HUES6 (cell line): ENCODE results near the gene CRYAA.
"Not testable (repeated sequence)": the region's sequence is repeated elsewhere in the genome, so short reads cannot be mapped to it uniquely, and the experiment has no call there.

ENCODE experiments used
- H3K27ac ChIP-seq: 2 replicates; pipeline ENCODE4 v1.7.0; 2013; ENCODE audit warnings: low read depth, mild to moderate bottlenecking, low read length, inconsistent platforms
- H3K27me3 ChIP-seq: 2 replicates; pipeline ENCODE4 v1.6.1; 2013; ENCODE audit warnings: low read length; ENCODE audit not compliant: control insufficient read depth, insufficient read depth
- H3K36me3 ChIP-seq: 2 replicates; pipeline ENCODE4 v1.6.1; 2013; ENCODE audit warnings: low read length; ENCODE audit not compliant: control insufficient read depth, insufficient read depth
- H3K4me1 ChIP-seq: 2 replicates; pipeline ENCODE4 v1.6.1; 2013; ENCODE audit warnings: low read length; ENCODE audit not compliant: control insufficient read depth, insufficient read depth
- H3K4me3 ChIP-seq: 2 replicates; pipeline ENCODE4 v1.5.1; 2013; ENCODE audit warnings: low read depth, low read length
- H3K9ac ChIP-seq: one replicate; pipeline ENCODE4 v1.6.1; 2013; ENCODE audit warnings: mild to moderate bottlenecking, low read length
- H3K9me3 ChIP-seq: 2 replicates; pipeline ENCODE4 v1.6.1; 2013; ENCODE audit warnings: low read depth, low read length; ENCODE audit not compliant: control insufficient read depth, insufficient read depth

The CRYAA gene

GRCh38 chr21:43178175-43178826 lies 9.5 kb downstream of the CRYAA start:
- H3K27me3 ChIP-seq, H3K27ac ChIP-seq, H3K4me3 ChIP-seq, H3K9me3 ChIP-seq, H3K36me3 ChIP-seq, H3K4me1 ChIP-seq, H3K9ac ChIP-seq: not testable (repeated sequence)

DNA sequence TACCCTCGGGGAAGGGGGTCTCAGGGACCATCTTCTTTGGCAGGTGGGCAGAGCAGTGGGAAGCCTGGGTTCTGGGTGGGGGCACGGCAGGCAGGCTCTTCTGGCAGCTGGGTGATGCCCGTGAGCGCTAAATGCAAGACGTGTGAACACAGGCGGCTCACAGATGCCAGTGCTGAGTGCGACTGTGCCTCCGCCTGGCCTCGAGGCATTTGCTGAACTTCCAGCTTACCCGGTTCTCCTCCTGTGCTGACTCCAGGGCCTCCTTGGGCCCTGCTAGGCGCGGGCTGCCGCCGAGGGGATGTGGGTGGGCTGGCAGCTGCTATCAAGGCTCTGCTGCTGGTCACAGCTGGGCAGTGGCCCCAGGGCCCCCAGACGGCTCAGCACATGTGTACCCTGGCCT lies 12.2 kb downstream of the CRYAA start:
- not testable (repeated sequence) for H3K27me3 ChIP-seq, H3K4me3 ChIP-seq, H3K9me3 ChIP-seq, H3K27ac ChIP-seq, H3K9ac ChIP-seq, H3K36me3 ChIP-seq, H3K4me1 ChIP-seq

GRCh38 chr21:43187268-43187667 lies 18.5 kb downstream of the CRYAA start:
- H3K27me3 ChIP-seq, H3K36me3 ChIP-seq, H3K9me3 ChIP-seq, H3K4me1 ChIP-seq, H3K9ac ChIP-seq, H3K4me3 ChIP-seq, H3K27ac ChIP-seq: not testable (repeated sequence)

GRCh38 chr21:43187715-43188114 lies 18.9 kb downstream of the CRYAA start:
- H3K27me3 ChIP-seq, result no peaks in the 10 kb centered on the region
- no peak overlapping the region for H3K4me3 ChIP-seq
- H3K36me3 ChIP-seq, result no peaks in the 10 kb centered on the region
- H3K27ac ChIP-seq, result no peak overlapping the region
- no peaks in the 10 kb centered on the region for H3K9me3 ChIP-seq
- H3K9ac ChIP-seq, result no peak overlapping the region
- H3K4me1 ChIP-seq, result no peaks in the 10 kb centered on the region

DNA sequence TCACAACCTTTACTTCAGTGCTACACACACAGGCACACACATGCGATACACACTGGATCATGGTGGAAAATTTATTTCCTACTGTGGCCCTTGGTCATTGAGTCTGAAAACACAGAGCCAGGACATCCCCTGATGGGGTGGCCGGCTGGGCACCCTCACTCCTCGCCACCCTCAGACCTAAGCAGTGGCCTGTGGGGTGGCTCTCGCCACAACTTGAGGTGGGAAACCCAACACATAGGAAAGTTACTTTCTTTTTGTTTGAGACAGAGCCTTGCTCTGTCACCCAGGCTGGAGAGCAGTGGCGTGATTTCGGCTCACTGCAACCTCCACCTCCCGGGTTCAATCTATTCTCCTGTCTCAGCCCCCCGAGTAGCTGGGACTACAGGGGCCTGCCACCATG lies 19.4 kb downstream of the CRYAA start:
- no peaks in the 10 kb centered on the region for H3K9me3 ChIP-seq
- H3K9ac ChIP-seq, result no peak overlapping the region

DNA sequence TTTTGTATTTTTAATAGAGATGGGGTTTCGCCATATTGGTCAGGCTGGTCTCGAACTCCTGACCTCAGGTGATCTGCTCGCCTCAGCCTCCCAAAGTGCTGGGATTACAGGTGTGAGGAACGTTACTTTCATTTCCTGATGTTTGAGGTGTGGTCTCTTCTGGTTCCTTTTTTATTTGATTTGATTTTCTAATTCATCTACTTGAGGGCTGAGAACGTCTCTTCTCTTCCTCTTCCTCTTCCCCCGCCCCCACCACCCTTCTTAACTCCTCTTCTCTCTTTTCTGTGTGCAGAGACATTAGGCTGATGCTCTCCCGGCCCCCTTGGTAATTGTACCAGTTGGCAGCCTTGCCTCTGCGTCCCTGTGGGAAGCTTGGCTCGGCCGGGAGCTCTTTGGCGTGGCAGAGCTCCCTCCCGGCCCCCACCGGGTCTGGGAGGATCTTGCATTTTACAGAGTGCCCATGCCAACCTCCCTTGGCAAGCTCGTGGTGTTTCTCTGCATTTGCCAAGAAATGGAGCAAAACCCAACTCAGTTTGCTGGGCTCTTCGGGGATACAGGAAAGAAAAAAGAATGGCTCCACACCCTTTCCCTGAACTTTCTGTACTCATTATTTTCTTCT lies 19.9 kb downstream of the CRYAA start:
- Histone ChIP-seq H3K9ac (no peak overlapping the region), H3K36me3 (no peaks in the 10 kb centered on the region), H3K27ac (no peak overlapping the region), H3K9me3 (no peaks in the 10 kb centered on the region), H3K27me3 (no peaks in the 10 kb centered on the region), H3K4me1 (no peaks in the 10 kb centered on the region), H3K4me3 (no peak overlapping the region)

More for the DNA sequence above, 19.4 kb downstream of the CRYAA start:
- no peak overlapping the region for H3K4me3 ChIP-seq
- no peaks in the 10 kb centered on the region for H3K27me3 ChIP-seq
- H3K36me3 ChIP-seq, result no peaks in the 10 kb centered on the region
- no peak overlapping the region for H3K27ac ChIP-seq
- H3K4me1 ChIP-seq, result no peaks in the 10 kb centered on the region

DNA sequence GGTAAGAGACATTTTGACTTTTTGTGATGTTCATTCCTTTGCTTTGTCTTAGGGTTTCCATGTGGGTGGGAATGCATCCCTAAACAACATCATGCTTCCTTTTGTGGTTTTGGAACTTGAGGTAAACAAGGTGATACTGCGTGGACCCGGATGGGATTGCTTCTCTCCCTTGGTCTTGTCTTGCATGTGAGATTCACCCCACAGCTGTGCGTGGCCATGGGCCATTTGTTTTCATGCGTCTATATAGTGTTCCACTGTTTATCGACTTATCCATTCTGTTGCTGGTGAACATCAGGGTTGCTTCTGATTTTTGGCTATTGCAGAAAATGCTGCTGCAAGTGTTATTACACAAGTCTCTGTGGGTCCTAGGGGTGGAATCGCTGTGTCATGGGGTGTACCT lies 21.1 kb downstream of the CRYAA start:
- no peak overlapping the region for H3K4me3 ChIP-seq
- peaks cover 9% of the 10 kb centered on the region for H3K4me1 ChIP-seq
- H3K27ac ChIP-seq, result no peak overlapping the region
- H3K9ac ChIP-seq, result no peak overlapping the region
- H3K36me3 ChIP-seq, result no peaks in the 10 kb centered on the region
- H3K27me3 ChIP-seq, result no peaks in the 10 kb centered on the region
- no peaks in the 10 kb centered on the region for H3K9me3 ChIP-seq

DNA sequence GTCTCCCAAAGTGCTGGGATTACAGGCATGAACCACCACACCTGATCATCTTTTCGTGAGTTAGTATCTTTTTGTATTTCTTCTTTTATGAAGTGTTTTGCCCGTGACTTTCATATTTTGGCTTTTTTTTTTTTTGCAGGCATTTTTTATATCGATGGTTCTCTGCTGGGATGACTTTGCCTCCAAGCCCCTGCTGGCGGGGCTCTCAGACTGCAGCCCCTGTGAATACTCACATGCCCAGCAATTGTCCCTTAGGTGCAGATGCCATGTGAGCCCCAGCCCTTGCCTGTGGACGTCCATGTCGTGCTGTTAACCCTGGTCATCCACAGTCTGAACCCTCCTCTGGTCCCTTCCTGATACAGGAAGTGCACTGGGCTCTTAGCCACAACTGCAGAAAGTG lies 21.7 kb downstream of the CRYAA start:
- Histone ChIP-seq H3K4me3 (no peak overlapping the region), H3K27ac (no peak overlapping the region), H3K9me3 (no peaks in the 10 kb centered on the region), H3K36me3 (no peaks in the 10 kb centered on the region), H3K27me3 (no peaks in the 10 kb centered on the region), H3K4me1 (peaks cover 9% of the 10 kb centered on the region), H3K9ac (no peak overlapping the region)

DNA sequence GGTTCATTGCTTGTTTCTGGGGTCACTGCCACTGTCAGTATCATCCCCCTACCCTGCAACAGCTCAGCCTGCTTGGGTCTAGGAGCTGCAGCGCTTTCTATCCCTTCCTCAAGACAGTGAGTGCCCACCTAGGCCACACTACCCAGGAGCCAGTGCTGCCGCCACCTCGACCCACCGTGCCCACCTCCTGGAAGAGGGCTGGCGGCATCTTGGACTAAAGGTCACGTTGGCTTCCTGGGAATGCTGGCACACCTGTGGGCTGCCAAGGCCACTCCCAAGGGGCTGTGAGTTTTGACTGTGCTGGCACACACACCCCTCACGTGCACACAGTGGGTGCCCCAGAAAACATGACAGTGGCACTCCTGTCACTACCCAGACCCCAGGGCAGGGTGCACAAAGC lies 22.1 kb downstream of the CRYAA start:
- Histone ChIP-seq H3K4me3 (no peak overlapping the region), H3K36me3 (no peaks in the 10 kb centered on the region), H3K27ac (no peak overlapping the region), H3K9ac (no peak overlapping the region), H3K27me3 (no peaks in the 10 kb centered on the region), H3K9me3 (no peaks in the 10 kb centered on the region), H3K4me1 (peaks cover 9% of the 10 kb centered on the region)

- no peak overlapping the region for H3K27ac ChIP-seq
- no peak overlapping the region for H3K9ac ChIP-seq
- peaks cover 9% of the 10 kb centered on the region for H3K4me1 ChIP-seq
- H3K27me3 ChIP-seq, result no peaks in the 10 kb centered on the region
- H3K36me3 ChIP-seq, result no peaks in the 10 kb centered on the region
- no peak overlapping the region for H3K4me3 ChIP-seq
- H3K9me3 ChIP-seq, result no peaks in the 10 kb centered on the region
Measured at GRCh38 chr21:43191521-43191920, 22.7 kb downstream of the CRYAA start.

- no peaks in the 10 kb centered on the region for H3K27me3 ChIP-seq
- no peaks in the 10 kb centered on the region for H3K9me3 ChIP-seq
- H3K27ac ChIP-seq, result no peak overlapping the region
- H3K4me3 ChIP-seq, result no peak overlapping the region
- H3K4me1 ChIP-seq, result peaks cover 9% of the 10 kb centered on the region
- no peak overlapping the region for H3K9ac ChIP-seq
- H3K36me3 ChIP-seq, result no peaks in the 10 kb centered on the region
Measured at GRCh38 chr21:43191971-43192370, 23.2 kb downstream of the CRYAA start.
